Tibial nerve (tissue), 4 donors: Measurements from ENCODE around the gene ST3GAL3.

Source experiments
- CTCF ChIP-seq, 5 experiments: fragments of 200-600 bp in 3 of 5; fragments of 450-650 bp in 2 of 5; sonication (generic) in 3 of 5; IDR thresholded peaks; one replicate each; pipeline ENCODE4 v1.5.1; 2016 to 2019; ENCODE audit warnings: antibody characterized with exemption in 5 of 5, mild to moderate bottlenecking in 3 of 5, moderate library complexity in 2 of 5
- EP300 ChIP-seq, 2 donors: sonication (generic); formaldehyde crosslinking; IDR thresholded peaks; one replicate each; pipeline ENCODE4 v1.6.1; 2017; ENCODE audit warnings: antibody characterized with exemption in 2 of 2, mild to moderate bottlenecking in 1 of 2
- POLR2A ChIP-seq, 2 donors: fragments of 450-650 bp; IDR thresholded peaks; one replicate each; pipeline ENCODE4 v1.6.1; 2017; ENCODE audit warnings: antibody characterized with exemption in 2 of 2, mild to moderate bottlenecking in 2 of 2, moderate library complexity in 2 of 2

DNA sequence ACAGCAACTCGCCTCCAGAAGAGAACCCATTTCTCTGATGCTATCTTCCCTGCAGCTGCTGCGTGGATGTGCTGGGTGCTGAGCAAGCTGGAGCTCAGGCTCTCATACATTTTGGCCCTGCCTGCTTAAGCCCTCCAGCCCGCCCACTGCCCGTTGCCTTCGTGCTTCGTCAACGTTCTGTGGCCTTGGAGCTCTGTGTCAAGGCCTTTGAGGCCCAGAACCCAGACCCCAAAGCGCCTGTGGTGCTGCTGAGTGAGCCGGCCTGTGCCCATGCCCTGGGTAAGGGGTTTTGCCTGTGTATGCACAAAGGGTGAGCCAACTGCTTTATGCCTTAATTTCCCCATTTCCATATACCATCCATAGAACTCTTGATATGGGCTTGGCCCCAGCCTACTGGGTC, 263.6 kb downstream of the ST3GAL3 start:
- TF ChIP-seq CTCF (IDR thresholded peaks at IDR 0.05) (no peak), POLR2A (IDR thresholded peaks at IDR 0.05) (no peak), EP300 (IDR thresholded peaks at IDR 0.05) (no peak)
